HL-60 (cell line): ENCODE measurements around the gene ETHE1.

Source experiments
- DNase-seq, 2 experiments: peaks; one replicate each; pipeline ENCODE4 v3.0.0-alpha.2; 2010 to 2020; ENCODE audit warnings: low read depth in 1 of 2, low spot score in 1 of 2
- H3K27ac ChIP-seq: fragments of 250-450 bp; sonication (Bioruptor Pico); replicated peaks from 2 replicates; pipeline ENCODE4 v1.5.1; 2020; ENCODE audit warnings: mild to moderate bottlenecking, moderate library complexity
- H3K27me3 ChIP-seq: fragments of 250-450 bp; sonication (Bioruptor Pico); 2 replicates; pipeline ENCODE4 v1.5.1; 2021; ENCODE audit warnings: mild to moderate bottlenecking, moderate library complexity; ENCODE audit not compliant: insufficient read depth, poor library complexity, severe bottlenecking
- H3K4me3 ChIP-seq: replicated peaks from 2 replicates; pipeline ENCODE4 v1.5.1; 2011; ENCODE audit warnings: mild to moderate bottlenecking, control low read depth, low read length; ENCODE audit not compliant: insufficient read depth
- CTCF ChIP-seq: IDR thresholded peaks from one replicate; pipeline ENCODE4 v1.5.1; 2011; ENCODE audit warnings: low read length, control low read depth, inconsistent platforms; ENCODE audit not compliant: insufficient read depth
- GABPA ChIP-seq: IDR thresholded peaks from 2 replicates; pipeline ENCODE4 v1.6.1; 2012; ENCODE audit warnings: low read depth
- POLR2AphosphoS5 ChIP-seq: IDR thresholded peaks from 2 replicates; pipeline ENCODE4 v1.6.1; 2012; ENCODE audit warnings: low read depth
- REST ChIP-seq: IDR thresholded peaks from 2 replicates; pipeline ENCODE4 v1.6.1; 2012; ENCODE audit warnings: low read depth; ENCODE audit not compliant: insufficient replicate concordance
- SPI1 ChIP-seq: IDR thresholded peaks from 2 replicates; pipeline ENCODE4 v1.6.1; 2012; ENCODE audit warnings: low read depth, mild to moderate bottlenecking, borderline replicate concordance

Gene ETHE1

GRCh38 chr19:43545276-43545675 lies 18.3 kb upstream of the ETHE1 start:
- no peak for DNase-seq
- no peak overlapping the region for H3K4me3 ChIP-seq
- no peak overlapping the region for H3K27ac ChIP-seq
- H3K27me3 ChIP-seq, result no peaks in the 10 kb centered on the region
- TF ChIP-seq GABPA (no peak), SPI1 (no peak), POLR2AphosphoS5 (no peak), REST (no peak), CTCF (no peak)

- no peak overlapping the region for H3K27ac ChIP-seq
- H3K4me3 ChIP-seq, result no peak overlapping the region
- no peak for DNase-seq
- H3K27me3 ChIP-seq, result no peaks in the 10 kb centered on the region
- TF ChIP-seq CTCF (no peak), POLR2AphosphoS5 (no peak), REST (no peak), SPI1 (no peak), GABPA (no peak)
Measured at GRCh38 chr19:43544077-43544476, 17.1 kb upstream of the ETHE1 start.

- no peak overlapping the region for H3K27ac ChIP-seq
- H3K4me3 ChIP-seq, result no peak overlapping the region
- no peak for DNase-seq
- H3K27me3 ChIP-seq, result no peaks in the 10 kb centered on the region
- TF ChIP-seq CTCF (no peak), POLR2AphosphoS5 (no peak), GABPA (no peak), REST (no peak), SPI1 (no peak)
Measured at GRCh38 chr19:43541920-43542650, 15.1 kb upstream of the ETHE1 start.
